ENCODE data around the gene ATG10.
"Not testable (repeated sequence)": the region's sequence is repeated elsewhere in the genome, so short reads cannot be mapped to it uniquely, and the experiment has no call there.

The ATG10 gene

DNA sequence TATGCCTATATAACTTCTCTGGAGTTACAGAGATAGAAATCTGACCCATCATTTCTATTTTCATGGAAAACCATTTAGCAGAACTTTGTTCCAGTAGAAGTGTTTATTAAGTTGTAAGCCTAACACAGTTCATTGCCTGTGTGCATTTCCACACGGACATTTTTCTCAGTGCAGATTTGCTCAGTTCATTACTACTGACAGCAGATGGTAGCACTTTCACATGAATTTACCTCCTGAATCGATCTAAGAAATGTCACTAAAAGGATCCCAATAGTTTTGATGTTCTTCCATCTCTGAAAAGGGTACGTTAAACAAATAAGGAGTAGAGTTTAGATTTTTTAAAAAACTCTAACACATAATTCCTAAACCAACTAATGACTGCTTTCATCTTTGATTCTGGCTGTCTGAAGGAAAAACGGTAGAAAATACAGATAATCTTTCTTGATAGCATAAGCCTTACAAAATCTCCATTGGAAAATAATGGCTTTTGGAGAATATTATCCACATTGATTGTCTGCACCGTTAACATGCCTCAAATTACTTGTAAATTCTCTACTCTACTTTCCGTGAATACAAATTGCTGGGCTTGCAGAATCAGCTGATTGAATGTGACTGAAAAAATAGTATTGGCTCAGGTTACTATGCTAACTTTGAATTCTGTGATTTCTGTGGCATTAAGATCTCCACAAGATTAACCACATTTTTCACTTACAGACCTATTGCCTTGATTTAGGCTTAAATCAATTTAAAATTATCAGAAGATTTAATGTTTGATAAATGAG is 273.2 kb downstream of the ATG10 start:
- DNase-seq = no peak

DNA sequence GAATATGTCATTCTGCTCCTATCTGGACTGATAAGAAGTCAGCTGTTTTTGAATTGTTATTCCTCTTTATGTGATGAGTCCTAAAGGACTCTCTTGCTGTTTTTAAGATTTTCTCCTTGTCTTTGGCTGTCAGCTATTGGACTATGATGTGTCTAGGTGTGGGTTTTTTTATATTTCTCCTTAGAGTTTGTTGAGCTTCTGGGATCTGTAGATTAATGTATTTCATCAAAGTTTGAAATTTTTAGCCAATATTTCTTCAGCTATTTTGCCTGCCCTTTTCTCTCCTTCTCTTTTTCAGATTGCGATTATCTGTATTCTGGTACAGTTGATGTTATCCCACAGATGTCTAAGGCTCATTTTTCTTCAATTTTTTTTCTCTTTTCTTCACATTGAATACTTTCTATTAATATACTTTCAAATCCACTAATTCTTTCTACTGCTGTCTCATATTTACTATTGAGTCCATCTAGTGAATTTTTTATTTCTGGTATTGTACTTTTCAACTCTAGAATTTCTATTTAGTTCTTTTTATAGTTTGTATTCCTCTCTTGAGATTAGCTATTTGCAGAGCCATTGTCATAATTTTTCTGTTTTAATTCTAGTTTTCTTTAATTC is 275.2 kb downstream of the ATG10 start:
- DNase-seq = no peak

DNA sequence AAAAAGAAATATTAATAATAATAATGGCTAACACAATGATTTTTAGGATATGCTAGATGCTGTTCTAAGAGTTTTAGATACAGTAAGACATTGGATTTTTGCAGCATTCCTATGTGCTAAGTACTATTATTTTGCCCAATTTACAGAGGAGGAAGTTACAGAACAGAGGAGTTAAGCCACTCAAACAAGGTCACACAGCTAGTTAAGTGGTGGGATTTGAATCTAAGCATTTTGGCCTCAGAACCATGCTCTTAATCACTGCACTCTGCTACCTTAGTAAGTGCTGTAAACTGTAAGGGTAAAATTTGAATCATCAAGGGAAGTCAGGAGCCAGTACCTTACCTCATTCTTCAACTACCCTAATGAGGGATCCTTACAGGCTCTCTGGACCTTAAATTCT is 280.9 kb downstream of the ATG10 start:
- DNase-seq = no peak

DNA sequence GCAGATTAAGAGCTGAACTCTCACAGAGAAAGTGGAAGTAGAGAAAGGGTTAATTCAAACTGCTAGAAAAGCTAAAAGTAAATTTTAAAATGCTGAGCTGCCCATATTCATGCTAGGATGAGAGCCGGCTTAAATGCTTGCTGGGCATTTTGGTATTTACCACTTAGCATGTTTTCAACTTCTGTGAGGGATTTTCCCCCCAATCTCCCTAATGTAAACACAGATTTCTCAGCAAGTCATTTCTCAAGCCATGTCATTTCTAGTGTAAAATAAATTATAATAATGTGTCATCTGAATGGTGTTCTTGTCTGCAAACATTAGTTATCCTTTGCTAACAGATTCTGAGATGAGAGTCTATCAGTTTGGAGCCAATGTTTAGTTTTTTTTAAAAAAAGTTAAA is 284.0 kb downstream of the ATG10 start:
- DNase-seq = no peak

DNA sequence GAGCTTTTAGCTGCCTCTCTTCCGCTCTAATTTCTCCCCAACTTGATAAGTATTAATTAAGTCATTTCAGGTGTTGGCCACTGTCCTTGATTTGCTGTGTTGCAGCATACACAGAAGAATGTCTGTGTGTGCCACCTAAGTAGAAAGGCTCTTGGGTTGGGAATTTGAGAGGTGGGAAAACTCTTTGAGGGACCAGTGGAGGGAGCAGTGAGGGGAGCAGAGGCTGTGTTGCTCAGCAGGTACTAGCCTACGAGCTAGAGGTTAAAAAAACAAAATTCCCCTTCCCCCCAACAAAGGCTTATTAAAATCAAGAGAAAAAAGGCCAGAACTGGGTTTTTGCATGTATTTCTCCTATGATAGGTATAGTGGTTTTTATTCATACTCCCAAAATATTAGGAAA is 285.4 kb downstream of the ATG10 start:
- no peak for DNase-seq

DNA sequence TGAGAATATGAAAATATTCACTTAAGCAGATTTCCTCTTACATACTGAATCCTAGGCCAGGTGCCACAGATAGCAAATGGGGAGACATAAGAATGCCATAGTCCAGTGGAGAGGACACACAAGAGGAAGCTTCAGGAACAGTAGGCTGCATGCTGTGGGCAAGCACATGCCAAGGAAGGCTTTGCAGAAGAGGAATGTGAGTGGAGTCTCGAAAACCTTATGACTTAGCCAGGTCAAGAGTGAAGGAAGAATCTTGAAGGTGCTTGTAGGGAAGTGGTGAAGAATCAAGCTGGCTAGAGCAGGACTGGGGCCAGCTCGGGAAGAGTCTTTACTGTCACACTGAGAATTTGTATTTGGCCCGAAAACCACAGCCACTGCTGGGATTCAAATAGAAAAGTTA is 285.9 kb downstream of the ATG10 start:
- DNase-seq = no peak

DNA sequence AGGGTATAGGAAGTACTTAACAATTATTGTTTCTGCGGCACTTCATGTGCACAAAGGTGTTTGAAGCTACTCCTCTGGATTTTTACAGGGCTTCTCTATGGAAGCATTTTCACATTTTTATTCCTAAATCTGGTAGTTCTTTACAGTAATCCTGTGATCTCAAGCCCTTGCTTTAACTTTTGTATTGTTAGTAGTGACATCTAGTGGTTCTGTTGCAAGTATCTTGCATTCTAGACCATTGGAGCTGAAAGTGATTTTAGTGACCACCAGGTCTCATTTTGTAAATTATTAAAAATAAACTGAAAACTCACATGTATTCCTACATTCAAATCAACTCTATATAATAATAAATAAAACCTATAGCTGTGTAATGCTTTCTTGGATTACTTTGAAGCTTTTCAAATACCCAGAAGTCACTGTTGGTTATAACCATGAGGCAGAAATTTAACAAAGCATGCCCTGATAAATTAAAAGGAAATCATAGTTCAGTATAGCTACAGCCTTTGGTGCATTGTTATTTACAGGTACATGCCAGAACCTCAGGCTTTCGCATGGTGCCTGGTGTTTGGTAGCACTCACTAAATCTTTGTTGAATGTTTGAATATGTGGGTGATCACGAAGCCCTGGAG is 287.5 kb downstream of the ATG10 start:
- DNase-seq = no peak

DNA sequence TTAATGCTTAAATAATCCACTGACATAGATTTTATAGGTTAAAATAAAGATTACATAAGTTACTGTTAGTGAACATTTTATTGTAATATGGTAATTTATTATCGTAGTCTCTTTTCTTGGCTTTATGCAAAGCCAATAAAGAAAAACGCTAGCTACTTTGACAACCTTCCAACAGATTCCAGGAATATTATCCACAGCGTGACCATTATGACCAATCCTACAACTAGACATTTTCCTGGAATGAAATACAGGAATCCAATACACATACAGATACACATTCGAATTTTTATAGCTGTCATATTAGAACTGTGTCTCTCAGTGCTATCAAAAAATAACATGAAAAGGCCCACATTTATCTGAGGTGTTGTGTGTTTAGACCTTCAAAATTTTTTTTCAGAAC is 293.2 kb downstream of the ATG10 start:
- DNase-seq = no peak

DNA sequence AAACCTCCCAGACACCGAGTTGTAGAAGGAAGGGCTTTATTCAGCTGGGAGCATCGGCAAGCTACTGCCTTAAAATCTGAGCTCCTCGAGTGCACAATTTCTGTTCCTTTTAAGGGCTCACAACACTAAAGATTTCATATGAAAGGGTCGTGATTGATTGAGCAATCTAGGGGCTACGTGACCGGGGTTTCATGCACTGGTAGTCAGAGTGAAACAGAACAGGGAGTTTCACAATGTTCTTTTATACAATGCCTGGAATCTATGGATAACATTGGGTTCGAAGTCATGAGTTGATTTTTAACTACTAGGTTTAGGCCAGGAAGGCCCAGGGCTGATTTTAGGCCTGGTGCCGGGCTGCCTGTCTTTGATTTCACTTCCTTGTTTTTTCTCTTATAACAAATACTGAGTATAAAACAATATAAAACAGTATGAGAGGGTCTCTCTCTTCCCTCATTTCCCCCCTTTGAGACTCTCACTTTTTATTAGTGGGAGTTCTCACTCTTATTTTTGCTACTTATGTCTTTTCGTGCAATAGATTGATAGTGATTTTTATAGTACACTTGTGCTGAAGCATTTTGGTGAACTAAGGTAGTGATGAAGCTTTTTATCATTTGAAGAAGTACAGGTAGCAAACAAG is 295.6 kb downstream of the ATG10 start:
- not testable (repeated sequence) for DNase-seq

DNA sequence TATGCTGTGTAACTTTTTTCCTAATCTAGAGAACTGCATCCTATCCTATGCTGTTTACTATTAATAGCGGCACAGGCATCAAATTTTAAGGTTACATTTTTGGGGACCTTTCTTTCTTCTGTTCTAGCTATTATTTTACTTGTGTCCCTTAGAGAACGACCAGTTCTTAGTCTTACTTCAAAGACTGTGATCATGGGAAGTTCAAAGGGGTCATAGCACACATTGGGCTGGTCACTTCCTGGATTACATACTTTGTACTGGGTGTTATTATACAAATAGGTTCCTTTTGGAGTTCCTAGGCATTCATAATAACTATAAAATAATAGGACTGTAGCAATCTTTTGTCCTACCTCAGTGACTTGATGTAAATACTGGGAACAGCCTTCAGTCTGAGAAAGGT is 297.5 kb downstream of the ATG10 start:
- DNase-seq = not testable (repeated sequence)

DNA sequence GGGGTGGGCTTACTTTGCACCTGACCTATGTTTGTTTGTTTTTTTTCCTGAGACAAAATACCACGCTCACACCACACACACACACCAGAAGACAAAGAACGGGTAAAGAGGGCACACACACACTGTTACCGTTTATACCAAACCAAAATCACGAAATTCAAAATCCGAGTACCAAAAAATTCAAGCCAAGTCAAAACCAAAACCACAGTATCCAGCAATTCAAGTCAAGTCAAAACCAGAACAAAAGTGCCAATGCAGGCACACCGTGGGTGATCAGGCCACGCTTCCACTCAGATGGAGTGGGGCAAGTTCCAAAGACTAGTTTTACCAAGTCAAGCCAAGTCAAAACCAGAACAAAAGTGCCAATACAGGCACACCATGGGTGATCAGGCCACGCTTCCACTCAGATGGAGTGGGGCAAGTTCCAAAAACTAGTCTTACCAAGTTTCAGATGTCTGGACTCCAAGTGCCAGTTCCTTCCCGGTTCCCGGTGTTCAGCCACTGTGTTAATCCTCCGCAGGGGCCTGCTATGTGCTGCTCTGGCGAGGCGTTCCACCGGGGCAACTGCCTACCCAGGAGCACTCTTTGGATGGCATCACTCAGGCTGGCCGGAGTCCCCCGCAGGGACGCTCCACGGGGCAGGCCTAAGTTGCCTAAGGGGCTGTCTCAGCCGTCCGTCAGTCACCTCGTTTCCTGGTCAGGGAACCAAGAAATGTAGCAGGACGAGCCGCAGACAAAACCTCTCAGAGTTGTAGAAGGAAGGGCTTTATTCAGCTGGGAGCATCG is 300.9 kb downstream of the ATG10 start:
- DNase-seq = not testable (repeated sequence)

DNA sequence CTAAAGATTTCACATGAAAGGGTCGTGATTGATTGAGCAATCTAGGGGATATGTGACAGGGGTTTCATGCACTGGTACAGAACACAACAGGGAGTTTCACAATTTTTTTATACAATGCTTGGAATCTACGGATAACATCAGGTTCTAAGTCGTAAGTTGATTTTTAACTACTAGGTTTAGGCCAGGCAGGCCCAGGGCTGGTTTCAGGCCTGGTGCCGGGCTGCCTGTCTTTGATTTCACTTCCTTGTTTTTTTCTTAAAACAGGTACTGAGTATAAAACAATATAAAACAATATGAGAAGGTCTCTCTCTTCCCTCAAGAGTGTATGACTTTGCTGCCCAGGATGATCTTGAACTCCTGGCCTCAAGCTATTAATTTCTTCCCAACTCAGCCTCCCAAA is 301.6 kb downstream of the ATG10 start:
- not testable (repeated sequence) for DNase-seq

DNA sequence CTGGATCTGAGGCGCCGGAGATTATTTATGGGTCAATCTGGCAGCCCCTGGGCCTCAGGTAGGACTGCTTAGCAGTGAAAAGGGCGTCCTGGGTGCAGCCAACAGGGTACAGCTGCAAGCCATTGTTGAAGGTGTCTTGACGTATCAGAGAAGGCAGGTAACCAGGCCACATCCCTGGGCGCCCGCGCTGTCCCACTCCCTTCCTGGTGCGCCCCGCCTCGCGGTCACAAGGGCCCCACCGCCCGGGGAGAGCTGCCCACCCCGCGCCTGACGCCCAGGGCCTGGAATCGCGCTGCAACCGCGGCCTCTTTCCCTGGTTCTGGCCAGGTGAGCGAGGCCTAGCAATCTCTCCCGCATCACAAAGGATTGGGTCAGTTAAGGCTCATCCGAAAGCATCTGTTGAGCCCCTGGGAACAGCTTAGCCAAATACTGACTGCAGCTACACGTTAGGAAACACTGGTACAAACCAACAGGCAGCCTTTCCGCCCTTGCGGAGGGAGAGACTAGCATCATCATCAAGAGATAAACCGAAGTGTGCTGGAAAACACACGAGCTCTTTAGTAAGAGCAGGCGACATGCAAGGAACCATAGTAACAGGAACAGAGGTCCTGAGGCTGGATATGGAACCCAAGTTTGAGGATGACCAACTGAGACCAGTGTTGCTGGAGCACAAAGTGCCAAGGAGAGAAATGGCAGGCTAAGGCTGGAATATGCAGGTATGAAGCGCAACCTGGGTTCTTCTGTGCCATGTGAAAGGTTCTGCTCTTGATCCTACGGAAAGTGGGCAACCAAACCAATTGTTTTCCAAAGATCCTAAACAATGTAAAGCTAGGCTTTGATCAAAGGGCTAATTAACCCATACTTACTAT is 302.8 kb downstream of the ATG10 start:
- no peak for DNase-seq

DNA sequence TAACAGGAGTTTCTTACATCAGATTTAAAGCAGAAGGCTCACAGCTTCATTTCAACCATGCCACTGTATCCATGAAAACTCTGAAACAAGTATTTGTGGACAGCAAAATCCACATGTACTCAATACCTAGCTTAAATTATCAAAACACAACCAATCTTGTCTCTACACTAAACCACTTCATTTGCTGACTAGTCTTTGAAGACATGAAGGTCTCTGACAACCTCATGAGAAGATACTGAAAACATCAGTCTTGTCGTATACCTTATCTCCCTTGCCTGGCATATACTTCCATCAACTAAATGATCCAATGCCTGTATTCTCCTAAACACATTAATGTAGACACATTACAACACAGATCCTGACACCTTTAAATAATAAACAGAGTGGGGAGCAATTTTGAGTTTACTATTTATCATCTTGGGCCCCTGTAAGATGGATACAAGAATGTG is 303.4 kb downstream of the ATG10 start:
- no peak for DNase-seq

DNA sequence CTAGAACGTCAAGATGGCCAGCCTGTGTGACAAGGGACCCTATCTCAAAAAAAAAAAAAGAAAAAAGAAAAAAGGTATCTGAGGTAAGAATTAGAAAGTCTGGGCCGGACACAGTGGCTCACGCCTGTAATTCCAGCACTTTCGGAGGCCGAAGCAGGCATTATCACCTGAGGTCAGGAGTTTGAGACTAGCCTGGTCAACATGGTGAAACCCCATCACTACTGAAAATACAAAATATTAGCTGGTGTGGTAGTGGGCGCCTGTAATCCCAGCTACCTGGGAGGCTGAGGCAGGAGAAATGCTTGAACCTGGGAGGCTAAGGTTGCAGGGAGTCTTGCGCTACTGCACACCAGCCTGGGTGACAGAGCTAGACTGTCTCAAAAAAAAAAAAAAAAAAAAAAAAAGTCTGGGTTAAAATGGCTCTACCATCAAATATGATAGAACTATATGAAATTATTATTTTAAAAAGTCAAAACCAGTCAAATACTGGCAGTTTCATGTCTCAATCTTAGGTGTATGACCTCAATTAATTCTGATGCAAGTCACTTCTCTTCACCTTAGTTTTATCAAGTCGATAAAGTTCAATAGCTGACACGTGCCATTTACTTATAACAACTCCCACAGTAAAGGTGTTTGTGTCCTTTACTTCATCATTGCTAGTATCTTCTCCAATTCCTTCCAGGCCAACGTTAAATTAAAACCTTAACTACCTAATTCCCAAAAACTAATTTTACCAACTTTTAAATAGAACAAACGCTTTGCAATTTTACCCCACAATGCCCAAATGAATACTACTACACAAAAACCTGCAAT is 305.2 kb downstream of the ATG10 start:
- DNase-seq = no peak

DNA sequence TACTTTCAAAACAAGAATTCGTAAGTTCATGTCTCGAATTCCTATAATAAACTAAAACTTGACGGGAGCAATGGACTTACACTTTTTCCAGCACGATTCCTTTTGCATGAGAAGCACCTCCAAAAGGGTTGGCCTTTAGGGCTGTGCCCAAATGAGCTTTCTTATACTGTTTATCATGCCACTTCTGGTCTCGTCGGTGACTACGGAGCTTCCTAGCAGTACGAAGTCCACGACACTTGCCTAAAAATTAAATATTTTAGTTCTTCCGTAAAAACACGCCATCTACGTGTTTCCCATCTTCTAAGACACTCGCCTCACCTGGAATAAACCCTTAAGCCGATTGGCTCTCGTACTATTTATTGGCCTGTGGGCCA is 305.8 kb downstream of the ATG10 start:
- DNase-seq = no peak

DNA sequence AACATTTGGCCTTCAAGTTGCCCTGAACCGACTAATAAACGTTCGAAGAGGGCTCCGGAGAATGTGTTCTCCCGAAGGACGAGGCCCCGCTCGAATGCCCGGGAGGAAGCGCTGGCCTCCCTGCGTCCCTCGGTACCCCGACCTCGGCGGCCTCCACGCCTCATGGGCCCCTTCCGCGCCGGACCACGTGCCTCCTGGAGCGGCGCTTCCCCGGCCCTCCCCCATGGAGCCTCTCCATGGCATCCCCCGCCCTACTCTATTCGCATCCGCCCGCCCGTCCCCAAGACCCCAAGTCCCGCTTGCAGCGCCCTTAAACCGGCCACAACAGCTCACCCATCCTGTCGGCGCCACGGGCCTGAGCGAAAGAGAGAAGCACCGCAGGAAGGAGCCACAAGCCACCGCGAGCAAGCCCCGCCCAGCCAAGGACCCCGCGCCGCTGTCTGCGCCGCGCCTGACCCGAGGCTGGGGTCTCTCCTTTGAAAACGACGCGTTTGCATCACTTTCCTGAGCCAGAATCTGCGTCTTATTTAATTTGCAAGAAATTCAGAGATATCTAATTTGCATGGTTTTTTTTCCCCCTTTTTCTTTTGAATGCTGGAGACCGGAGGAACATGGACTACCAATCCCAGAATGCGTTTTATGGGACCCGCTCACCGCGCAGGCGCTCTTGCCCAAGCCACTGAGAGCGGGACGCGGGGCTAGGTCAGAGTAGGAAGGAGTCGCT is 306.3 kb downstream of the ATG10 start, which contains the start of gene RPS23:
RPS23 (minus strand) TSS at position 368 of the 724 bp plus-strand sequence; CDS start at position 337, 31 bp downstream.
- peak in 1 of 2 experiments; percentile 82 for DNase-seq

DNA sequence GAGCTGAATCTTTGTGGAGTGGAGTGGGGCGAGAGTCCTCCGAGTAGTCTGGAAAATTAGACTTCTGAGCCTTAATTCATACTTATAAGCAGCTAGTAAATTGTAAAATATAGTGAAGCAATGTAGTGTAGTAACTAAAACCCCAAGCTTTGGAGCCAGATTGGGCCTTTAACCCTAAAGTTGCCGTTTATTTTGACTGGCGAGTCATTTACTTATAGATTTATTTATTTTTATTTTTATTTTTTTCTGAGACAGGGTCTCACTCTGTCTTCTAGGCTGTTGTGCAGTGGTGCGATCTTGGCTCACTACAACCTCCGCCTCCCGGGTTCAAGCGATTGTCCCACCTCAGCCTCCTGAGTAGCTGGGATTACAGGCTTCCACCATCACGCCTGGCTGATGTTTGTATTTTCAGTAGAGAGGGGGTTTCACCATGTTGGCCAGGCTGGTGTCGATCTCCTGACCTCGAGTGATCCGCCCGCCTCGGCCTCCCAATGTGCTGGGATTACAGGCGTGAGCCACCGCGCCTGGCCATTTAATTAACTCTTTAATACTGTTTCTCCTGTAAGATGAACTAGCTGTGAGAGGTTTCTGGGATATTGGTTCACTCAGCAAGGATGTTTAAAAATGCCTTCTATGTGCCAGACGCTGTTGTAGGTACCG is 307.0 kb downstream of the ATG10 start:
- no peak for DNase-seq

DNA sequence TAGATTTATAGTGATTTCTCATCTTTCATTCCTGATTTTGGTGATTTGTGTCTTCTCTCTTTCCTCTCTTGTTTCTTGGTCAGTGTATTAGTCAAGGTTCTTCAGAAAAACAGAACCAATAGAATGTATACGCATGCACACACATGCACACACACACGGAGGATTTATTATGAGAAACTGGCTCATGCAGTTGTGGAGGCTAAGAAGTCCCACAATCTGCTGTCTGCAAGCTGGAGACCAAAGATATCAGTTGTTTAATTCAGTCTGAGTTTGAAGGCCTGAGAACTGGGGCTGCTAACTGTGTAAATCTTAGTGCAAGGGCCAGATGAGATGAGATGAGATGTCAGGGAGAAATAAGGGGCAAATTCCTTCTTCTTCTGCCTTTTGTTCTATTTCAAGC is 312.1 kb downstream of the ATG10 start:
- no peak for DNase-seq

DNA sequence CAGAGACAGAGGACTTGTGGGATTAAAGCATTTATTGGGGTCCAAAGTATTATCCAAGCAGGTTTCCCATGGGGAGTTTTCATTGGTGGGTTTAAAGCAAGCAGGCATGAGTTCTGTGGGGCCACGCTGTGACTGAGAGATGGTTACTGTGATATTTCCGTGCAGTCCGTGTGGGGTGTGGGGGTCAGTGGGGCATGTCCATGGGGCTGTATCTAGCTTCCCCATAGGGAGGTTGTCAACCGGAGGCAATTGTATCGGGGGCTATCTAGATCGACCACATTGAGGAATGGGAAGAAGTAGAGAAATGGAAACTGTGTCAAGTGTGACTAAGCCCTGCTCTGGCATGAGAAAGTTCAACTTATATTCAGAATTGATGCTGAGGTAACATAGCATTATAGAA is 313.4 kb downstream of the ATG10 start:
- no peak for DNase-seq

Measured in cerebellar nuclear complex (tissue), 1 donor.